ENCODE data around the gene SLC6A20. TPM values are rescaled to one million over a fixed set of nuclear protein-coding genes. Genes with fewer than 3 reads are reported as not detected.

SLC6A20 gene
- total RNA-seq, 1 donor from 2014 or later: not detected

- H3K4me3 Mint-ChIP-seq (ENCODE audit: low read depth): no peak overlapping the region
- H3K9me3 Mint-ChIP-seq (ENCODE audit: low read depth): no peaks in the 10 kb centered on the region
- H3K4me1 Mint-ChIP-seq (ENCODE audit: low read depth): peaks cover 6% of the 10 kb centered on the region
- no peak for DNase-seq (ENCODE audit: low spot score, unreplicated experiment)
- no peaks in the 10 kb centered on the region for H3K36me3 Mint-ChIP-seq (ENCODE audit: insufficient read depth)
- H3K27ac Mint-ChIP-seq: no peak overlapping the region
- peaks cover 21% of the 10 kb centered on the region for H3K27me3 Mint-ChIP-seq
- TF ChIP-seq CTCF (IDR thresholded peaks at IDR 0.05; ENCODE audit: unreplicated experiment): no peak
These were observed 20.1 kb downstream of the SLC6A20 start for GRCh38 chr3:45776301-45776595.

- H3K27ac Mint-ChIP-seq: no peak overlapping the region
- H3K4me1 Mint-ChIP-seq (ENCODE audit: low read depth): peaks cover 6% of the 10 kb centered on the region
- H3K9me3 Mint-ChIP-seq (ENCODE audit: low read depth): no peaks in the 10 kb centered on the region
- H3K4me3 Mint-ChIP-seq (ENCODE audit: low read depth): no peak overlapping the region
- no peaks in the 10 kb centered on the region for H3K36me3 Mint-ChIP-seq (ENCODE audit: insufficient read depth)
- TF ChIP-seq CTCF (IDR thresholded peaks at IDR 0.05; ENCODE audit: unreplicated experiment): no peak
- DNase-seq (ENCODE audit: low spot score, unreplicated experiment): no peak
- peaks cover 21% of the 10 kb centered on the region for H3K27me3 Mint-ChIP-seq
These were observed 20.6 kb downstream of the SLC6A20 start for GRCh38 chr3:45775571-45776300.

GRCh38 chr3:45774581-45775521 is 21.5 kb downstream of the SLC6A20 start:
- no peak overlapping the region for H3K27ac Mint-ChIP-seq
- H3K4me3 Mint-ChIP-seq (ENCODE audit: low read depth): no peak overlapping the region
- peaks cover 26% of the 10 kb centered on the region for H3K27me3 Mint-ChIP-seq
- TF ChIP-seq CTCF (IDR thresholded peaks at IDR 0.05; ENCODE audit: unreplicated experiment): no peak
- no peak for DNase-seq (ENCODE audit: low spot score, unreplicated experiment)
- H3K4me1 Mint-ChIP-seq (ENCODE audit: low read depth): peaks cover 6% of the 10 kb centered on the region
- no peaks in the 10 kb centered on the region for H3K9me3 Mint-ChIP-seq (ENCODE audit: low read depth)
- H3K36me3 Mint-ChIP-seq (ENCODE audit: insufficient read depth): no peaks in the 10 kb centered on the region

GRCh38 chr3:45773714-45774449 is 22.5 kb downstream of the SLC6A20 start:
- Mint-ChIP-seq H3K4me1 (ENCODE audit: low read depth) (peaks cover 6% of the 10 kb centered on the region), H3K27me3 (peaks cover 28% of the 10 kb centered on the region), H3K27ac (no peak overlapping the region), H3K36me3 (ENCODE audit: insufficient read depth) (no peaks in the 10 kb centered on the region), H3K9me3 (ENCODE audit: low read depth) (no peaks in the 10 kb centered on the region), H3K4me3 (ENCODE audit: low read depth) (no peak overlapping the region)
- DNase-seq (ENCODE audit: low spot score, unreplicated experiment): no peak
- no peak for TF ChIP-seq CTCF (IDR thresholded peaks at IDR 0.05; ENCODE audit: unreplicated experiment)

- H3K27ac Mint-ChIP-seq: peak overlapping the region; percentile 53
These were observed 23.3 kb downstream of the SLC6A20 start for GRCh38 chr3:45773072-45773471.

More at GRCh38 chr3:45773072-45773471, 23.3 kb downstream of the SLC6A20 start:
- Mint-ChIP-seq H3K4me1 (ENCODE audit: low read depth) (peaks cover 6% of the 10 kb centered on the region), H3K4me3 (ENCODE audit: low read depth) (no peak overlapping the region), H3K9me3 (ENCODE audit: low read depth) (no peaks in the 10 kb centered on the region), H3K36me3 (ENCODE audit: insufficient read depth) (no peaks in the 10 kb centered on the region), H3K27me3 (peaks cover 25% of the 10 kb centered on the region)
- no peak for TF ChIP-seq CTCF (IDR thresholded peaks at IDR 0.05; ENCODE audit: unreplicated experiment)
- no peak for DNase-seq (ENCODE audit: low spot score, unreplicated experiment)

Data from progenitor cell of endocrine pancreas (in vitro differentiated cells).